ENCODE measurements around the gene NAALADL2.
"Not testable (repeated sequence)": the region's sequence is repeated elsewhere in the genome, so short reads cannot be mapped to it uniquely, and the experiment has no call there.

The NAALADL2 gene

DNA sequence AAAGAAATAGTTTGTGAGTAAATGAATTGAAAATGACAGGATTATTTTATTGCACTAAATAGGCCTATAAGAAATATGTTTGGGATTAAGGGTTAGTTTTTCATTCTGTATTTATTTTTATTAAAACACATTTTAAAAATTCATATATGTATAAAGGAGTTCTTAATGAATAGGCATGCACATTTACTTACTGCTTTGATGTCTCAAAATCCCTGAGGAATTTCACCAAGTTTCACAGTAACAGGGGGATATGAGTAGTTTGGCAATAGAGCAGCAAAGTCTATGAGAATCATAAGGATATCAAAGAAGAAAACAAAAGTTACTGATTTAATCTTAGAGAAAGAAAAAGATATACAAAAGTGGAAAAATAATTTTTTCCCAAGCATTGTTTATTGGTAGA lies 411.7 kb downstream of the NAALADL2 start:
- no peak for DNase-seq

DNA sequence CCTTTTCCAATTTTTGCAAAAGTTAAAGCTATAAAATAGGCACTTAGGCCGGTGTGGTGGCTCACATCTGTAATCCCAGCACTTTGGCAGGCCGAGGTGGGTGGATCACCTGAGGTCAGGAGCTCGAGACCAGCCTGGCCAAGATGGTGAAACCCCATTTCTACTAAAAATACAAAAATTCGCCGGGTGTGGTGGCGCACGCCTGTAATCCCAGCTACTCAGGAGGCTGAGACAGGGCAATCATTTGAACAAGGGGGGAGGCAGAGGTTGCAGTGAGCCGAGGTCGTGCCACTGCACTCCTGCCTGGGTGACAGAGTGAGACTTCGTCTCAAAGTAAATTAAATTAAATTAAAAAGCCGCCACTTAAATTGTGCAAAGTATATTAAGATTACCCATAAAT lies 412.3 kb downstream of the NAALADL2 start:
- DNase-seq, result not testable (repeated sequence)

DNA sequence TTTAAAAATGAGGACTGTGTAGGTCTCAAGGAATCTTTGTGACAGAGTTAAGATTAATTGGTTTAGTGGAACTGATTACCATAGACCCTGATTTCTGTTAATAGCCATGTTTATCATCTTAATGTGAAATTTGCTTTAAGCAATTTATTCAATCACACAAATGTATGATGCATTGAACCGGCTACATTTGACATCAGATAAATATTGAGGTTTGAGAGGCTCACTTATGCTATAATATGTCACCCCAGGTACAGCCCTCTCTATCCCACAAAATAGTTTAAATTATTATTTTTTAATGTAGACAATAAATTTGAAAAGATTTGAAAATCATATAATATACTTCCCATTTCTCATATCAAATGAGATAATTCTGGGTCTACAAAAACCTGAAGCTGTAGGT lies 413.3 kb downstream of the NAALADL2 start:
- no peak for DNase-seq

DNA sequence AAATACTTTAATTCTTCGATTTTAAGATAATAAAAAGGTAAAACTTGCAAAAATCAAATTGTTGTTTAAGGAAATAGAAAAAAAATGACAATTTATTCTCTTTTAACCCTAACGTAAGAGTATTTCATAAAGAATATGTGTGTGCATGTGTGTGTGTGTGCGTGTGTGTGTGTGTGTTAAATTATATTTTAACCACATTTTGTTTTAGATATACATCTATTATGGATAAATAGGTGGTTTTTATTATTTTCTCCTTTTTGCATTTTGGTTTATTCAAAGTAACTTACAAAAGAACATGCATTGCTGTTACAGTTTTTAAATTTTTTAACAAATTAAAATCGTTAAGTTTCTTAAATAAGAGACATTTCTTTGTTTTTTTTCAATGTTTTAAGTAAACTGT lies 414.4 kb downstream of the NAALADL2 start:
- no peak for DNase-seq

DNA sequence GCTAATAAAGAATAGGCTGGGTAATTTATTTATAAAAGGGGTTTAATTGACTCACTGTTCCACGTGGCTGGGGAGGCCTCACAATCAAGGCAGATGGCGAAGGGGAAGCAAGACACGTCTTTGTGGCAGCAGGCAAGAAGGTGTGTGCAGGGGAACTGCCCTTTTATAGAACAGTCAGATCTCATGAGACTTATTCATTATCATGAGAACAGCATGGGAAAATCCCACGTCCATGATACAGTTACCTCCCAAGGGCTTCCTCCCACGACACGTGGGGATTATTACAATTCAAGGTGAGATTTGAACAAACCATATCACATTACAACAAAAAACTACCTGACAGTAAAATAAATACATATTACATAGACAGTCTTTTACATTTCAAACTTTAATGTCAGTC lies 414.9 kb downstream of the NAALADL2 start:
- no peak for DNase-seq

DNA sequence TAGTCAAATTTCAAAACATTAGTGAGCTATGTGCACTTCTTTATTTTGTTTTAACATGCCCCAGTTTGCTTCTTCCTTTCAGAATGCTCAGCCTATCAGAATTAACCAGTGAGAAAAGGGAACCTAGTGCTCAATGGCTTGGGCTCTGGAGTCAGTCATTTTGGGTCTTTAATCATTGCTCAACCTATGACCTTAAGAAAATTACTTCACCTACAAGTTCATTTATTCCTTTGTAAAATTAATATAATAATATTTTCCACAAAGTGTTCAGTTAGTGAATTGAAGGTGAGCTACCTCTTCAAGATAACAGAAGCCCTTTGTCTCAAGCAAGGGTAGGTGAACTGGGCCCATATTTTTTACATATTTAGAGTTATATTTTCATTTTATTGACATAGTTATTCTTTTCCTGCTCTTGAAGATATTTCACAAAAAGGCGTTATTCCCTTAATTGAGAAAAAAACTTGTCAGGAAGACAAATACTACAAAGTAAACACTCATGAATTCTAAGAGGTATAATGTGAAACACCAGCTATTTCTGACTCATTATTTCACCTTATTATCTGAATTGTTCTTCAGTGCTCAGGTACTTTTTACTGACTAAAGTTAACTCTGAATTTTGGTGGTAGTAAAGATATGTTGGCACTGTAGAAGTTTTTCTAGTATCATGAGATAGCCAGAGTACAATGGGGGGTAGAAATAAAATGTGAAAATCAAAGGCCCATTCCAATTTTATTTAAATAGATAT lies 415.5 kb downstream of the NAALADL2 start:
- no peak for DNase-seq

DNA sequence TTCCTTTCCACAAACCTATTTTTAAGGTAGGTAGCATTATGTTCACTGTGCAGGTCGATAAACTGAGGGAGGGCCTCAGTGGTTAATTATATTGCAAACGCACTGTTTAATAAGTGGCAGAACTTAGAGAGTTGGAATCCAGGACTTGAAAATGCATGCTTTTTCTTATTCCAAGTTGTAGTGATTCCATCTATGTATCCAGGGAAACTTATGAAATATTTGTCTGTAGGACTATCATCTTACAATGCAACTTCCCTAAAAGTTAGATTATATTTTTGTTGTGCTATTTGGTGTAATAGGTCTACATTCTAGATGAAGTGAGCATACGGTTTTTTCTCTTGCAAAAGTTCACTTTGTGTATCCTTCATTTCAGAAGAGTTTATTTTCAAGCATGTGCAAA lies 419.5 kb downstream of the NAALADL2 start:
- no peak for DNase-seq

DNA sequence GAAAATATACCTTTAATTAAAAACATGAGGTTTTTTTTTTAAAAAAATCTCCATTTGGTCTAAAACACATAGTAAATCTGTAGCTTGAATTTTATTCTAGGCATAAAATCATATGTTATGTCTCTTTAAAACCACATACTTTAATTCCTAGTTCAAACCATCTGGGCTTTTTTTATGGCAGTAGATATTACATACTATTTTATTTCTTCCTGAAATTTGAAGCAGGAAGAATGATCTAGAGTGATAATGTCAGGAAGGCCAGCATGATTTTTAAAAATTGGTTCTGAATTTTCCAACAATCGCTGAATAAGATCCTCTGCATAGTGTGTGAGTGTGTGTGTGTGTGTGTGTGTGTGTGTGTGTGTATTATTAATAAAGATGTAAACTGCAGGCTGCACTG lies 420.3 kb downstream of the NAALADL2 start:
- DNase-seq, result no peak

DNA sequence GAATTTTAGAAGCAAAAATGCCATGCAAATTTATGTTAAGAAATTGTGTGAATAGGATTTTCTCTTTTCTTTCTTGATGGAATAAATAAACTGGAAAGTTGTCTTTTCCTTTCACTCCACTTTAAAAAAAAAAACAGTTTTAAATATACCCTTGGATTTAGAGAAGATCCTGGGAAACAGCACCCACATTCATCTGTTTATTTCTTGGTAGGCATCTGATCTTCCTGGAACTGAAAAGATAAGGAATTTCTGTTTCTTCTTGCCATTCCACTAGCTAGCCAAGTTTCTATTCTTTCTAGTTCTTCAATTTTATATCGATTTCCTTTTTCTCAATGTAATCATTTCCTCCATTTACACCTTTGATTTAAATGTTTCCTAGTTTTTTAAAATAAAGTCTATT lies 420.8 kb downstream of the NAALADL2 start:
- no peak for DNase-seq

DNA sequence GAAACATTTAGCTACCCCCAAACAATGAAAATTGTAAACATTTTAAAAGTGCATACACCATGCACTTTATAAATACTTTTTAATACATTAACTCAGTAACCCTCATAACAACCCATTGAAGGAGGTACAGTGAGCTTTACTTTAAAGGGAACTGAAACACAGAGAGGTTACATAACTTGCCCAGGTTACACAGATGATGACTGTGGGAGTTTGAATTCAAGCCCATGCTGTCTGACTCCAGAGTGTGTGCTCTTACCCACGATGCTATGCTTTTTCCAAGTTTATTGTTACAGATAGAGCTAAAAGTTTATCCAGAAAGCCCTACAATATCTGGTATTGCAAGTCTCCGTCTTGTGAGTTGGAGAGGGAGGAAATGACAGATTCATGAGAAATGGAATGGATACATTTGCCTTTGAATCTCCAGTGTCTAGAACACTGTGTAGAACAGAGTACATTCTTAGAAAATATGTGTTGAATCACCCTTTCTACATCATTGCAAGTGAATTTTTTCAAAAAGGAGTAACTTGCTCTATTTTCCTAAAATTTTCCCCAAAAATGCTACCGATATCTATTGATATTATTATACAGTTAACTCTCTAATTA lies 428.3 kb downstream of the NAALADL2 start:
- DNase-seq, result no peak

DNA sequence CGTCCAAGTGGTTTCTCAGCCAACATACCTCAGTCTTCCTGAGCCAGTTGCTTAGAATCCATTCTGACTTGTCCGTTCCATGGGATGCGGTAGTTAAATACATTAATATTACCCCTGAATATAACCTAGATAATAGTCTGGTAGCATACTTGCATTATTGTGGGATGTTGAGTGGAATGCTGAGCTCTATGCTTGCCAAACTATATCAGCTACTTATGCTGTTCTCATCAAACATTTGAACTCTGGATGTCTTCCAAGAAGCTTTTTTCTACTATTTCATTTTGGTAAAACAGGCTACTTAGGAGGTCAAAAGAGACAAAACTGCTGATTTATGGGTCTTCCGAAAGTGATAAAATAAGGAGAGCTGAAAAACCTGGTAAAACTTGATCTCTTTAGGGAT lies 429.5 kb downstream of the NAALADL2 start:
- no peak for DNase-seq

DNA sequence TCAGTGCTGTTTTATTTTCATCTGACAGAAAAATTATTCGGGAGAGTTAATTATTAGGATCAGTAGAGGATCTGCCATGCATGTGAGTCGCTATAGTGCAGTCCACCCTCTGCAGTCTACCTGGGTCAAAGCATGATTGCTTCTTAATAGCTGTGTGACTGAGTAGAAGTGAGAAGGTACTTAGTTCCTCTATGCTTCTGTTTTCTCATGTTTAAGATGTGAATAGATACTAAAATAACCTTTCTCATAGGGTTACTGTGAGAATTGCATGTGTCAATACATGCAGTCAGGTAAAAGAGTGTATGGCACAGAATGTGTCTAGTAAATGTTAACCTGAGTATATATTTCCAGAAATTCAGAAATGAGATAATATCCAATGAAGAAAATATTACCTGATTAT lies 435.7 kb downstream of the NAALADL2 start:
- no peak for DNase-seq

DNA sequence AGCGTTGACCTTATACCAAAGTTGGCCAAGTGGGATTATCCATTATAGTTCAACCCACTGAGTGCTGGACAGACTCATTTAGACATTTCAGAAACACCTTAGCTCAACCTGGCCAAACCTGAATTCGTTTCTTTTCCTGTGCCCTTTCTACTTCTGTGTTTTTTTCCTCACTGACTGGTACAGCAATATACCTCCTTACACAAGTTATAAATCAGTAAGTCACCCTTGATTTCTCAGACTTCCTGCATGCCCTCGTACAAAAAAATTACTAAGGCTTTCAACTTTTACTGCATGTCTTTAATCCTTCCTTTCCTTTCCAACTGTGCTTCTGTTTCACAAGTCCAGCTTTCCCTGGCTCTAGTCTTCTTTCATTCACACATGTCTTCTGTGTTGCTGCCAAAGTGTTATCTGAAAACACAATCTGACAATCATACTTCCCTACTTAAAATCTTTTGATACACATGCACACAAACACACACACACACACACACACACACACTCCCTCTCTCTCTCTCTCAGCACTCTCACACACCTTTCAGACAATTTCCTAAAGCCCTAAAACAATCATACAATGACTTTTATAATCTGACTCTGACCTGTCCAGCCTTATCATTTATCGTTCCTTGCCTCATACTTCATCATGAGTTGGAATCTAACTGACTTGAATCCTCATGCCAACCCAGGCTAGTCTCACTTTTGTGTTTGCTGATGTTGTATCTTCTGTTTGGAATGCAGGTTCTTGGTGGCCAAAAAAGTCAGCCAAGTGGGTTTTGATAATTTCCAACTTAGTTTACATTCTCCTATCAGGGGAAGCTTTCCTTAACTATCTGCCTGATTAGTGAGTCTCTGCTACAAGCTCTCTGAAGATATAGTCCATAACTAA lies 436.4 kb downstream of the NAALADL2 start:
- no peak for DNase-seq

DNA sequence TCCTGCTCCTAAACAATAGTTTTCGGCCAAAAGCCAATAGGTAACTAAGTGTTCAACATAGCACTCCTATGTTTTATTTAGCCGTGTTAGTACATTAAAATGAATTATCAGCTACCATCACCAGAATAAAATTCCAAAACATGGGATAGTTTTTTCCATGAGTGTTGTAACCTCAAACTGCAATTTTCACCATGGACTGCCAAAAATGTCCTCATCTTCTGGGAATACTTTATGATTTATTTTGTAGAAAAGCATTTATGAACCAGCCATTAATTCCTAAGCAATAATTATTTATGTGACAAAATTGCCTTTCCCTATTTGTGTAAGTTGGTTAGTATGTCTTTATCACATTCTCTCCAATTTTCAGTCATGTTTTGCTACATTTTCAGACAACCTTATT lies 438.1 kb downstream of the NAALADL2 start:
- DNase-seq, result no peak

DNA sequence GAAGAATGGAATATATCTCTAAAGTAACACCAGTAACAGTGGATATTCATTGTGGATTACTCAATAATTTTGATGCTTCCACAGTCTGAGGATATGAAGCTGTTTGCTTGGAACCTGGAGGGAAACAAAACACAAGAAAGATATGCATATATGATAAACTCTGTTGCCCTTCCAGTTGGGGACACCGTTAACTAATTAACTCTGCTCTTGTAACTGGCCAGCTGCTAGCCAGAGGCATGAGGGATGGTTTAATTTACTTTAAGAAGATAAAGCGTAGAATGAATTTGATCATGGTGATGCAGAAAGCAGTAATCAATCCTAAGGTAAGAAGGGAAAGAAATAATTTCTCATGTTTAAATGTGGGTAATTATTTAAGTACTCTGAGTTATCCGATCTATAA lies 442.6 kb downstream of the NAALADL2 start:
- no peak for DNase-seq

DNA sequence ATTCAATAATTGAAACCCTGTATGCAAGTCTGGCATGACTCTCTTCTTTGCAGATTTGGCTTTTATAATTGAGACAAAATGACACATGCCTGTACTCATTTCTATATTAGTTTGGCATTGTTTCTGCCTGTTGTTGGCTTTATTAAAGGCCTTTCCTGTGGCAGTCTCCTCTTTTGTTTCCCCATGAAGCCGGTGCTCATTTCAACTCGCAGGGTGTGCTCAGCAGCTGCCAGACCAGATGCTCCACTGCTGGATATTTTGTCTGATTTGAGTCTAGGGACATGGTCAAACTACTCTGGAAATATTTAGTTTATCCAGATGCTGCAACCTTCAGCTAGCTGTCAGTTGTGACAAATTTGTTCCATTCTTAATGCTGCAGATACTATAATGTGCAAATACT lies 445.3 kb downstream of the NAALADL2 start:
- no peak for DNase-seq

DNA sequence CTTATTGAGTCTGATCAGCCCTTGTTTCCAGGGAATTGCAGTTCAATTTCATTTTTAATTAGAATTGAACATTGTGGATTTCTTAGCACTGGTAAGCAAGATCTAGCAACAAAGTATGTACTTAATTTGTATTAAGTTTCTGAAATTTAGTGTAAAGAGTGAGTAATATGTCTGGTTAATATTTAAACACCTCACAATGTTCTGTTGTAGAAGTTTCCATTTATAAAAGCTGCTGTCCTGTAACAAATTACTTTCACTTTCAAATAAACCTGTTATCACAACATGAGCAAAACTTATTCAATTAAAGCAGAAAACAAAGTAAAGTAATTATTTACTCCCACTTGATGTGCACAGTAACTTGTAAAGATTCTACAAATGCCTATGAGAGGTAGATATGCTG lies 448.5 kb downstream of the NAALADL2 start:
- DNase-seq, result no peak

DNA sequence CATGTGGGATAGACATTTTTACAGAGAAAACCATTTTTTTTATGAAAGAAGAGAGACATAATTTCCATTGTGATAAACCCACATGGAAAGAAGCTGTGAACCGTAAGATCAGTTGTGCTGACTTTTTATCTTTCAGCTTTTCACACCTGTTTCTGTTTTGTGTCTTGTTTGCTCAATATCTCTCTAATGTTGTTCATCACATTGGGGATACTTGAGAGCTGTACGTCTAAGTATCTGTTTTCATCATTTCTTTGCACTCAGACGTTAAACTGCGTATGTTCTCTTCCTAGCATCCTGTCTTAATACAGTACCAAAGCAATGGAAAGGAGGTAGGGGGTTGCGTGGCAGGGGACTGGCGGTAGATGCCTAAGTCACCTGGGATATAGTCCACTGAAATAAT lies 449.0 kb downstream of the NAALADL2 start:
- no peak for DNase-seq

DNA sequence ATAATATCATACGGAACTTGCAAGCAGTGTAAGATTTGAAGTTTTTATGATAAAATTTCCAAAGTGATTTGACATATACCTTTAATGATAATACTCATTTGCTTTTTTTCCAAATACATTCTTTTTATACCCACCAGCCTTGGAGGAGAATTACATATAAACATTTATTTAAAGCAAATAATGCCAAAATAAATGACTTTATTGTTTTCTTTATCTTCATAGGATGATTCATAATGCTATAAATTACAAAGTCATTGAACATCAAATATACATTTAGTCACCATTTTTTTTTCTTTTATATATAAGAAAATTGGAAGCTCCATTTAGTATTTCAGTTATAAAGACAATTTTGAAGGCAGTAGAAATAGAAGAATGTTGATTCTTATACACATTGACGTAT lies 450.9 kb downstream of the NAALADL2 start:
- no peak for DNase-seq

DNA sequence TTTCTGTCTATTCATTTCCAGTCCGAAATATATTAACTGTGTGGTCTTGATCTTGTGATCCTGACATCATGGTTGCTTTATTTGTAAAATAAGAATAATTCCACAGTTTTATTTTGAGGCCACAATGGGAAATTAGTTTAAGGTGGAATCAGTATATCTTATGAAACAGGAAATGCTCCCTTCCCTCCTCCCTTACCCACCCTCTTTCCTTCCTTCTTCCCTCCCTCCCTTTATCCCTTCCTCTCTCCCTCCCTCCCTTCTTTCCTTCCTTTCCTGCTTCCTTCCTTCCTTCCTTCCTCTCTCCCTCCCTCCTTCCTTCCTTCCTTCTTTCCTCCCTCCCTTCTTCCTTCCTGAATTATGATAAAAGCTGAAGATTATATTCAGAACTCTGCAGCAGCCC lies 452.3 kb downstream of the NAALADL2 start:
- DNase-seq, result no peak

DNA sequence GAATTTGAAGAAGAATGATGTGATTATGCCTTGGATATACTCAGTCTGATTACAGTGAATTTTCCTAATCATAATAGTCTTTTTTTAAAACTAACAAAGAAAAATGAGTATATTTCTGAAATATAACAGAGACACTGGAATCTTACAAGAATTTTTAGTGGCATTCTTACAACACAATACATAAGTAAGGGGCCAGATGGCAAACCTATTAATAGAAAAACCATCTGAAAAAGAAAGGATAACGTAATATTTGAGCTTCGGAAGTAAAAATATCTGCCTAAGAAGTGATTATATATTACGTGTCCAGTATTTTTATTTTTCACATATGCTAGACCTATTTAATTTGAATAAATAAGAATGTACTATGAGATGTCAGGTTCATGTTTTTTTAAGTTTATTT lies 452.8 kb downstream of the NAALADL2 start:
- DNase-seq, result no peak

DNA sequence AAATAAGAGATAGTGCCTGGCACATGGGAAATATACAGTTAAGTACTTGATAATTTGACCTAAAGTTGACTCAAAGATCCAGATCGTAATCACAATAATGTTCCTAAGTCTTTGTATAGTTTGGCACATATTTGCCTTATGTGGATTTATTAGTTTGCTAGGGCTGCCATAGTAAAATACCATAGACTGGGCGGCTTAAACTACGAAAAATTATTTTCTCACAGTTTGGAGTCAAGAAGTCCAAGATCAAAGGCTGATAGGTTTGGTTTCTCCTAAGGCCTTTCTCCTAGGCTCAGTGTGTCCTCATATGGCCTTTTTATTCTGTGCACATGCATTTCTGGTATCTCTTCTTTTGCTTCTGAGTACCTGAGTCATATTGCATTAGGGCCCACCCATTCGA lies 453.7 kb downstream of the NAALADL2 start:
- no peak for DNase-seq

DNA sequence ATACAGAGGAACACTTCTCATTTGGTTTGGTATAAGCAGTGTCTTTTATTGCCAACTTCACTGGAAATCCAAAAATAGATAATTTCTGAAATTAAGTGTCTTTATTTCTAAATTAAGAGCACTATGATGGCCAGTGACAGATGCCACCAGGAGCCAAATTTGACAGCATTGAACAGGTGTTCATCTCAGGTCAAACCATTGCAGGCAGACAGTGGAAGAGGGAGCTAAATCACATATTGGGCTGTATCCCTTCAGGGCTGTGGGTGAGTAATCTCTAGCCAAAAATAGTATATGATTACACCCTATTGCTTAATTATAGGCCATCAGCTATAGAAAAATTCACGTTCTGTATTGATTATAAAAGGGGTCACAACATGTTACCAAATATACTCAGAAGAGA lies 457.7 kb downstream of the NAALADL2 start:
- no peak for DNase-seq

DNA sequence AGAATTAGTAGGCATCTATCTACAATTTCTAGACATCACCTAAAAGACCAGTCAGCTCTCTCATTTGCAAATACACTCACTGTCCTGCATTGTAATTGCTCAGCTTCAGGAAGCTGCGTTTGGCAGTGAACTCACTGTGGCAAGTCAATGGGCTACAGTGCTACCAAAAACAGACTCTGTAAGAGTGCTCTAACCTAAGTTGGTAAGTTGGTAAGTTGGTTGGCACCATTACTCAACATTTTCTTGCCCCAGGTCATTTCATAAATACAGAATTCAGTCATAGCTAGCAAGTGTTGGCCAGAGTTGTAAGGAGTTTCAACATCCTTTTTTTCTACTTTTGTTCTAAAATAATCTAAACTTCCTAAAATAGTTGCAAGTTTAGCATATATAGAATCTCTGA lies 466.3 kb downstream of the NAALADL2 start:
- no peak for DNase-seq
